IPS-15b (cell line): ENCODE measurements around the gene PTTG2.

Experiments used
- H3K27me3 ChIP-seq: one replicate; pipeline ENCODE4 v1.6.1; 2013; ENCODE audit warnings: low read length; ENCODE audit not compliant: control insufficient read depth, insufficient read depth
- H3K36me3 ChIP-seq: one replicate; pipeline ENCODE4 v1.6.1; 2013; ENCODE audit warnings: low read length; ENCODE audit not compliant: control insufficient read depth, insufficient read depth
- H3K4me1 ChIP-seq: one replicate; pipeline ENCODE4 v1.6.1; 2013; ENCODE audit warnings: mild to moderate bottlenecking, low read length; ENCODE audit not compliant: control insufficient read depth, insufficient read depth
- H3K4me3 ChIP-seq: one replicate; pipeline ENCODE4 v1.5.1; 2013; ENCODE audit warnings: low read depth, low read length
- H3K9ac ChIP-seq: one replicate; pipeline ENCODE4 v1.6.1; 2013; ENCODE audit warnings: low read depth, mild to moderate bottlenecking, low read length
- H3K9me3 ChIP-seq: one replicate; pipeline ENCODE4 v1.6.1; 2013; ENCODE audit warnings: mild to moderate bottlenecking, low read length; ENCODE audit not compliant: control insufficient read depth, insufficient read depth

Gene PTTG2

DNA sequence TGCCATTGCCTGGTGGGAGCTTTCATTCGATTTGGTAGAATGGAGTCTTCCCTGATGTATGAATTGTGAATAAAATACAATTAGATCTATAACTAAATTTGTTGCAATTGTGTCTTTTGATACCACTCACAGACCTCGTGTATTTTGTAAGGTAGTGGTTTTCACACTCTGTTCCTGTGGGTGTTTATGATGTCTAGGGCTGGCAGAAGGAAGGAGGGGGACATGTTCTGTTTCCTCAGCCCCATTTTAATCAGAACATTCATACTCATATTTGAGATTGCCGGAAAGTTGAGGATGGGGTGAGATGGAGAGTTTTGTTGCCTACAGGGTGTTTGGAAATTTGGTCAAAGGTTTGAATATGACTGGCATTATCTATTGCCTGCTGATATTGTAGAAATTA lies 42.9 kb downstream of the PTTG2 start:
- Histone ChIP-seq H3K9ac (no peak overlapping the region), H3K36me3 (no peaks in the 10 kb centered on the region), H3K9me3 (no peaks in the 10 kb centered on the region), H3K4me1 (peaks cover 20% of the 10 kb centered on the region), H3K4me3 (no peak overlapping the region), H3K27me3 (no peaks in the 10 kb centered on the region)

GRCh38 chr4:38003628-38004027 lies 43.4 kb downstream of the PTTG2 start:
- Histone ChIP-seq H3K36me3 (no peaks in the 10 kb centered on the region), H3K27me3 (no peaks in the 10 kb centered on the region), H3K4me1 (peaks cover 20% of the 10 kb centered on the region), H3K4me3 (no peak overlapping the region), H3K9me3 (no peaks in the 10 kb centered on the region), H3K9ac (no peak overlapping the region)

DNA sequence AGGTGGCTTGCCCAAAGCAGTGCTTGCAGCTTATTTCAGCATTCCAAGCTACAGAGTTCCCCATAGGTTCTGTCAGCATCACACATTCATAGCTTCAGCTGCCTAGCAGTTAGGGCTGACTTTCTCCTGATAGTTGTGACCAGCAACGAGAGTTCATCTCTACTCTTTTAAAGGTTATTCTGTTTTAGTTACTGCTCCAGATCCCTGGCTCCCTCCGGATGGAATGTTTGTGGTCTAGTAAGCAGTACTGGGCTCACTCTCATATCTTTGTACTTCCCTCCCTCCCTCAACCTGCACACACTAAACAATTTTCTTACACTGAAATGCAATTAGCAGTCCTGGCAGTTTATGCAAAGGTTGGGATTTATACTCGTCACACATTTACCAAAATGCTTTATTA lies 43.9 kb downstream of the PTTG2 start:
- no peaks in the 10 kb centered on the region for H3K36me3 ChIP-seq
- H3K4me3 ChIP-seq: no peak overlapping the region
- H3K9me3 ChIP-seq: no peaks in the 10 kb centered on the region
- H3K27me3 ChIP-seq: no peaks in the 10 kb centered on the region
- H3K9ac ChIP-seq: no peak overlapping the region
- peaks cover 20% of the 10 kb centered on the region for H3K4me1 ChIP-seq

DNA sequence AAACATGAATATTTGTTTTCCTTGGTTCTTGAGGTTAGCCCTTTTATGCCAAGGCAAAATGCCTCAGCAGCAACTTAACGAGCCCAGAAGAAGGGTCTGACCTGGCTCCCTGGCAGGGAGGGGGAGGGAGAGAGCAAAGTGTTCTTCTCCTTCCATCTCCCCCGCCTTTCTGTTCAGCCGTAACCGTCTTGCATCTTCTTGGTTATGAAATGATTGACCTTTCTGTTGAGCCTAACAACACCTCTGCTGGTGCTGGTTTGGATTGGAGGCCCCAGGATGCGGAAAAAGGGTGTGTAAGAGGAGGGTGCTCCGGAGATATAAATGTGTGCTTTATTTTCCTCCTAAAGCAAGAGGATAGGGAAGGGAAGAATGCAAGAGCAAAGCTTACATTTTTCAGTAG lies 44.7 kb downstream of the PTTG2 start:
- peaks cover 20% of the 10 kb centered on the region for H3K4me1 ChIP-seq

GRCh38 chr4:38005637-38006036 lies 45.4 kb downstream of the PTTG2 start:
- Histone ChIP-seq H3K27me3 (no peaks in the 10 kb centered on the region), H3K4me3 (no peak overlapping the region), H3K9ac (no peak overlapping the region), H3K36me3 (no peaks in the 10 kb centered on the region), H3K4me1 (peaks cover 20% of the 10 kb centered on the region), H3K9me3 (no peaks in the 10 kb centered on the region)

More for the DNA sequence above, 44.7 kb downstream of the PTTG2 start:
- no peak overlapping the region for H3K9ac ChIP-seq
- H3K27me3 ChIP-seq: no peaks in the 10 kb centered on the region
- no peak overlapping the region for H3K4me3 ChIP-seq
- no peaks in the 10 kb centered on the region for H3K9me3 ChIP-seq
- H3K36me3 ChIP-seq: no peaks in the 10 kb centered on the region

GRCh38 chr4:38007645-38008044 lies 47.4 kb downstream of the PTTG2 start:
- no peak overlapping the region for H3K9ac ChIP-seq
- H3K4me3 ChIP-seq: no peak overlapping the region
- H3K9me3 ChIP-seq: no peaks in the 10 kb centered on the region
- peaks cover 9% of the 10 kb centered on the region for H3K4me1 ChIP-seq
- H3K27me3 ChIP-seq: no peaks in the 10 kb centered on the region
- no peaks in the 10 kb centered on the region for H3K36me3 ChIP-seq

- no peak overlapping the region for H3K4me3 ChIP-seq
- peaks cover 6% of the 10 kb centered on the region for H3K4me1 ChIP-seq
- no peaks in the 10 kb centered on the region for H3K27me3 ChIP-seq
- no peaks in the 10 kb centered on the region for H3K36me3 ChIP-seq
- H3K9ac ChIP-seq: no peak overlapping the region
- no peaks in the 10 kb centered on the region for H3K9me3 ChIP-seq
These were observed 48.4 kb downstream of the PTTG2 start for GRCh38 chr4:38008571-38009021.

DNA sequence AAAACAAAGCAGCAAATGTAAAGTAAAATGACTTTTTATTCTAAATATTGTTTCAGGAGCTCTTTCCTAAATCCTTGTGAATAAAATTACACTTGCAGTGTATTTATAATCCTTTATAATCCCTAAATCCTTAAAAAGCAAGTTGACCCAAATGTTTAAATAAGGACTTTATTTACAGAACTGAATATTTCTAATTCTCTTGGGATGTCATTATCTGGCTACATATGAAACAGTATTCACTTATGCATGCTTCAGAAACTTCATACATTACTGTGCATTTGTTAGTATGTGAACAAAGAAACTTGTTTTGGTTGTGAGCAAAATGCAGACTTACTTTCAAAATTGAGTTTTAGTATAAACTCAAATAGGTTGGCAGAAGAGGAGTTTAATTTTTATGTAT lies 49.2 kb downstream of the PTTG2 start:
- H3K36me3 ChIP-seq: no peaks in the 10 kb centered on the region
- H3K4me1 ChIP-seq: peaks cover 3% of the 10 kb centered on the region
- H3K9me3 ChIP-seq: no peaks in the 10 kb centered on the region
- no peak overlapping the region for H3K4me3 ChIP-seq
- H3K9ac ChIP-seq: no peak overlapping the region
- H3K27me3 ChIP-seq: no peaks in the 10 kb centered on the region

DNA sequence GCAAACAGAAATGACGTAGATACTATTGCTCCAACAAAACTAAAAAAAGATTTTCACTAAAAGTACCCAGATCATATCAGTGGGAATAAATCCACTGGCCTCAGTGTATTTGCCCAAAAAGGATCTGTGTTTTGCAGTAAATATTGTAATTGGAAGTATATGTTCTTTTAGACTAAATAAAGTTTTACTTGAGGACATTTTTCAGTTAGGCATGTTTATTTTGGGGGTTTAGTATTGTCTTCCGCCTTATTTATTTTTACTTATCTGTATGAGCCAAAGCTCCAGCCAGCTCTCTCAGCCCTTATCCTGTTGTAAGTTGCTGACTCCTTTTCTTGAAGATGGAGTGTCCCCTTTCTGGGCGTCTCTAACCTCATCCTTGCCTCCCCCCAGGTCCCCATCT lies 49.8 kb downstream of the PTTG2 start:
- H3K36me3 ChIP-seq: no peaks in the 10 kb centered on the region
- H3K27me3 ChIP-seq: no peaks in the 10 kb centered on the region
- H3K9ac ChIP-seq: no peak overlapping the region
- H3K4me1 ChIP-seq: peaks cover 2% of the 10 kb centered on the region
- H3K9me3 ChIP-seq: no peaks in the 10 kb centered on the region
- no peak overlapping the region for H3K4me3 ChIP-seq
